SK-N-SH (cell line): ENCODE results near the gene SYNGR2.

Source experiments
- ELF1 ChIP-seq: IDR thresholded peaks from 2 replicates; pipeline ENCODE4 v1.4.0; 2012
- EZH2phosphoT487 ChIP-seq: fragments of 200-600 bp; sonication (generic); IDR thresholded peaks from 2 replicates; pipeline ENCODE4 v1.6.1; 2017; ENCODE audit warnings: low read depth, mixed run types, mild to moderate bottlenecking, antibody characterized with exemption, moderate library complexity, borderline replicate concordance
- GABPA ChIP-seq: IDR thresholded peaks from 2 replicates; pipeline ENCODE4 v1.4.0; 2012; ENCODE audit warnings: low read depth, mild to moderate bottlenecking
- NRF1 ChIP-seq: IDR thresholded peaks from 2 replicates; pipeline ENCODE4 v1.6.1; 2012; ENCODE audit warnings: low read depth, mild to moderate bottlenecking, low read length
- RCOR1 ChIP-seq: fragments of 150-350 bp; IDR thresholded peaks from 2 replicates; pipeline ENCODE4 v1.6.1; 2017; ENCODE audit warnings: antibody characterized with exemption, low read length
- SMC3 ChIP-seq: IDR thresholded peaks from 2 replicates; pipeline ENCODE4 v1.6.1; 2012; ENCODE audit warnings: low read depth, low read length, improper control_type of control experiment
- TAF1 ChIP-seq: IDR thresholded peaks from 2 replicates; pipeline ENCODE4 v1.6.1; 2012; ENCODE audit warnings: low read depth, mild to moderate bottlenecking, low read length, moderate library complexity, borderline replicate concordance
- TCF12 ChIP-seq: IDR thresholded peaks from 2 replicates; pipeline ENCODE4 v1.4.0; 2012
- TF ChIP-seq, protein P1 (sequence below): IDR thresholded peaks from 2 replicates; pipeline ENCODE4 v1.4.0; 2012; ENCODE audit warnings: low read depth, borderline replicate concordance
- TF ChIP-seq, protein P2 (sequence below): fragments of 200-600 bp; sonication (generic); IDR thresholded peaks from 2 replicates; pipeline ENCODE4 v1.6.1; 2017; ENCODE audit warnings: antibody characterized with exemption, mild to moderate bottlenecking, moderate library complexity
- TF ChIP-seq, protein P3 (sequence below): IDR thresholded peaks from 2 replicates; pipeline ENCODE4 v1.4.0; 2012; ENCODE audit warnings: low read depth, borderline replicate concordance

DNA sequence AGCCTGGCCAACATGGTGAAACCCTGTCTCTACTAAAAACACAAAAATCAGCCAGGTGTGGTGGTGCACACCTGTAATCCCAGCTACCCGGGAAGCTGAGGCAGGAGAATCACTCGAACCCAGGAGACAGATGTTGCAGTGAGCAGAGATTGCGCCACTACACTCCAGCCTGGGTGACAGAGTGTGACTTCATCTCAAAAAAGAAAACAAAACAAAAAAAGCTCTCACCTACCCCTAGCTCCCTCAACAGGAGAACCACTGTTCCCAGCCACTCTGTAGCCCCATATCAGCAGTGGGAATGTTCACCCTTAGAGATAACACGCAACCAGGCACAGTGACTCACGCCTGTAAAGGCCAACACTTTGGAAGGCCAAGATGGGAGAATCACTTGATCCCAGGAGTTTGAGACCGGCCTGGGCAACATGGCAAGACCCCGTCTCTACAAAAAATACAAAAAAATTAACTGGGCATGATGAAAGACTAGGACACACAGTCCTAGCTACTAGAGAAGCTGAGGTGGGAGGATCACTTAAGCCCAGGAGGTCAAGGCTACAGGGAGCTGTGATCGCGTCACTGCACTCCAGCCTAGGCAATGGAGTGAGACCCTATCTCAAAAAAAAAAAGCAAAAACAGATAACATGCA, 32.4 kb upstream of the SYNGR2 start:
- no peak for TF ChIP-seq TAF1
- TF ChIP-seq ELF1: no peak
- TF ChIP-seq, protein P1, sequence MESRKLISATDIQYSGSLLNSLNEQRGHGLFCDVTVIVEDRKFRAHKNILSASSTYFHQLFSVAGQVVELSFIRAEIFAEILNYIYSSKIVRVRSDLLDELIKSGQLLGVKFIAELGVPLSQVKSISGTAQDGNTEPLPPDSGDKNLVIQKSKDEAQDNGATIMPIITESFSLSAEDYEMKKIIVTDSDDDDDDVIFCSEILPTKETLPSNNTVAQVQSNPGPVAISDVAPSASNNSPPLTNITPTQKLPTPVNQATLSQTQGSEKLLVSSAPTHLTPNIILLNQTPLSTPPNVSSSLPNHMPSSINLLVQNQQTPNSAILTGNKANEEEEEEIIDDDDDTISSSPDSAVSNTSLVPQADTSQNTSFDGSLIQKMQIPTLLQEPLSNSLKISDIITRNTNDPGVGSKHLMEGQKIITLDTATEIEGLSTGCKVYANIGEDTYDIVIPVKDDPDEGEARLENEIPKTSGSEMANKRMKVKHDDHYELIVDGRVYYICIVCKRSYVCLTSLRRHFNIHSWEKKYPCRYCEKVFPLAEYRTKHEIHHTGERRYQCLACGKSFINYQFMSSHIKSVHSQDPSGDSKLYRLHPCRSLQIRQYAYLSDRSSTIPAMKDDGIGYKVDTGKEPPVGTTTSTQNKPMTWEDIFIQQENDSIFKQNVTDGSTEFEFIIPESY: no peak
- TF ChIP-seq, protein P2, sequence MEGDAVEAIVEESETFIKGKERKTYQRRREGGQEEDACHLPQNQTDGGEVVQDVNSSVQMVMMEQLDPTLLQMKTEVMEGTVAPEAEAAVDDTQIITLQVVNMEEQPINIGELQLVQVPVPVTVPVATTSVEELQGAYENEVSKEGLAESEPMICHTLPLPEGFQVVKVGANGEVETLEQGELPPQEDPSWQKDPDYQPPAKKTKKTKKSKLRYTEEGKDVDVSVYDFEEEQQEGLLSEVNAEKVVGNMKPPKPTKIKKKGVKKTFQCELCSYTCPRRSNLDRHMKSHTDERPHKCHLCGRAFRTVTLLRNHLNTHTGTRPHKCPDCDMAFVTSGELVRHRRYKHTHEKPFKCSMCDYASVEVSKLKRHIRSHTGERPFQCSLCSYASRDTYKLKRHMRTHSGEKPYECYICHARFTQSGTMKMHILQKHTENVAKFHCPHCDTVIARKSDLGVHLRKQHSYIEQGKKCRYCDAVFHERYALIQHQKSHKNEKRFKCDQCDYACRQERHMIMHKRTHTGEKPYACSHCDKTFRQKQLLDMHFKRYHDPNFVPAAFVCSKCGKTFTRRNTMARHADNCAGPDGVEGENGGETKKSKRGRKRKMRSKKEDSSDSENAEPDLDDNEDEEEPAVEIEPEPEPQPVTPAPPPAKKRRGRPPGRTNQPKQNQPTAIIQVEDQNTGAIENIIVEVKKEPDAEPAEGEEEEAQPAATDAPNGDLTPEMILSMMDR: no peak
- TF ChIP-seq SMC3: no peak
- no peak for TF ChIP-seq EZH2phosphoT487
- no peak for TF ChIP-seq GABPA
- TF ChIP-seq, protein P3, sequence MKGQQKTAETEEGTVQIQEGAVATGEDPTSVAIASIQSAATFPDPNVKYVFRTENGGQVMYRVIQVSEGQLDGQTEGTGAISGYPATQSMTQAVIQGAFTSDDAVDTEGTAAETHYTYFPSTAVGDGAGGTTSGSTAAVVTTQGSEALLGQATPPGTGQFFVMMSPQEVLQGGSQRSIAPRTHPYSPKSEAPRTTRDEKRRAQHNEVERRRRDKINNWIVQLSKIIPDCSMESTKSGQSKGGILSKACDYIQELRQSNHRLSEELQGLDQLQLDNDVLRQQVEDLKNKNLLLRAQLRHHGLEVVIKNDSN: no peak
- no peak for TF ChIP-seq TCF12
- TF ChIP-seq RCOR1: no peak
- no peak for TF ChIP-seq NRF1
